H9 (cell line): ENCODE measurements around the gene DNAJB4. TPM values are rescaled to one million over a fixed set of nuclear protein-coding genes. Genes with fewer than 3 reads are reported as not detected.

Source experiments
- DNase-seq: peaks from one replicate; pipeline ENCODE4 v3.0.0-alpha.2; 2017
- H2AFZ ChIP-seq: one replicate; pipeline ENCODE4 v1.6.1; 2013; ENCODE audit warnings: mild to moderate bottlenecking, low read length, control low read depth, moderate library complexity
- H2AK5ac ChIP-seq: 2 replicates; pipeline ENCODE4 v1.6.1; 2013; ENCODE audit warnings: low read length, control low read depth, mixed read lengths; ENCODE audit not compliant: insufficient read length
- H2BK120ac ChIP-seq: one replicate; pipeline ENCODE4 v1.6.1; 2013; ENCODE audit warnings: low read depth, mild to moderate bottlenecking, low read length, control low read depth, inconsistent platforms; ENCODE audit not compliant: poor library complexity, severe bottlenecking
- H2BK12ac ChIP-seq: 2 replicates; pipeline ENCODE4 v1.6.1; 2013; ENCODE audit warnings: low read length, control low read depth, mixed read lengths, low read depth; ENCODE audit not compliant: insufficient read length
- H2BK15ac ChIP-seq: 2 replicates; pipeline ENCODE4 v1.6.1; 2013; ENCODE audit warnings: low read depth, low read length, control low read depth
- H2BK20ac ChIP-seq: one replicate; pipeline ENCODE4 v1.6.1; 2013; ENCODE audit warnings: low read depth, mild to moderate bottlenecking, low read length, control low read depth, inconsistent platforms; ENCODE audit not compliant: poor library complexity, severe bottlenecking
- H2BK5ac ChIP-seq: 2 replicates; pipeline ENCODE4 v1.6.1; 2013; ENCODE audit warnings: low read length, control low read depth, mixed read lengths; ENCODE audit not compliant: insufficient read length
- H3K14ac ChIP-seq: 2 replicates; pipeline ENCODE4 v1.6.1; 2013; ENCODE audit warnings: low read length, control low read depth; ENCODE audit not compliant: insufficient read depth
- H3K18ac ChIP-seq: 2 replicates; pipeline ENCODE4 v1.6.1; 2013; ENCODE audit warnings: low read depth, mild to moderate bottlenecking, mixed read lengths, low read length, control low read depth; ENCODE audit not compliant: insufficient read length
- H3K23ac ChIP-seq: 2 replicates; pipeline ENCODE4 v1.6.1; 2013; ENCODE audit warnings: low read length, control low read depth, mixed read lengths, low read depth; ENCODE audit not compliant: insufficient read length
- H3K23me2 ChIP-seq: 2 replicates; pipeline ENCODE4 v1.6.1; 2013; ENCODE audit warnings: low read depth, mild to moderate bottlenecking, mixed read lengths, low read length, control low read depth; ENCODE audit not compliant: insufficient read length, poor library complexity, severe bottlenecking
- H3K27ac ChIP-seq: 2 replicates; pipeline ENCODE4 v1.5.1; 2013; ENCODE audit warnings: low read length, control low read depth, mixed read lengths, low read depth; ENCODE audit not compliant: insufficient read length
- H3K27me3 ChIP-seq: 2 replicates; pipeline ENCODE4 v1.6.1; 2013; ENCODE audit warnings: low read length, control low read depth, inconsistent platforms; ENCODE audit not compliant: insufficient read depth
- H3K4ac ChIP-seq: 2 replicates; pipeline ENCODE4 v1.6.1; 2013; ENCODE audit warnings: low read depth, mild to moderate bottlenecking, control low read depth, inconsistent platforms, low read length, moderate library complexity
- H3K4me1 ChIP-seq: 2 replicates; pipeline ENCODE4 v1.6.1; 2013; ENCODE audit warnings: low read length, control low read depth, inconsistent platforms; ENCODE audit not compliant: insufficient read depth
- H3K4me2 ChIP-seq: 2 replicates; pipeline ENCODE4 v1.6.1; 2013; ENCODE audit warnings: low read length, control low read depth, mixed read lengths; ENCODE audit not compliant: insufficient read length, insufficient read depth
- H3K56ac ChIP-seq: 2 replicates; pipeline ENCODE4 v1.6.1; 2013; ENCODE audit warnings: low read depth, mild to moderate bottlenecking, mixed read lengths, low read length, control low read depth; ENCODE audit not compliant: insufficient read length
- H3K79me1 ChIP-seq: 2 replicates; pipeline ENCODE4 v1.6.1; 2013; ENCODE audit warnings: low read depth, mild to moderate bottlenecking, moderate library complexity, low read length, control low read depth, inconsistent platforms; ENCODE audit not compliant: insufficient read depth, poor library complexity, severe bottlenecking
- H3K79me2 ChIP-seq: 2 replicates; pipeline ENCODE4 v1.6.1; 2013; ENCODE audit warnings: low read length, control low read depth, inconsistent platforms; ENCODE audit not compliant: insufficient read depth
- H3K9ac ChIP-seq: 2 replicates; pipeline ENCODE4 v1.6.1; 2013; ENCODE audit warnings: low read length, control low read depth, mixed read lengths; ENCODE audit not compliant: insufficient read length; ENCODE audit errors: extremely low read depth
- H3K9me3 ChIP-seq: one replicate; pipeline ENCODE4 v1.6.1; 2013; ENCODE audit warnings: low read depth, low read length, inconsistent platforms; ENCODE audit not compliant: control insufficient read depth
- H3T11ph ChIP-seq: one replicate; pipeline ENCODE4 v1.6.1; 2013; ENCODE audit warnings: mild to moderate bottlenecking, low read length, control low read depth, inconsistent platforms
- H4K20me1 ChIP-seq: one replicate; pipeline ENCODE4 v1.6.1; 2013; ENCODE audit not compliant: control insufficient read depth, insufficient read length, insufficient read depth
- H4K5ac ChIP-seq: 2 replicates; pipeline ENCODE4 v1.6.1; 2013; ENCODE audit warnings: low read depth, mild to moderate bottlenecking, mixed read lengths, low read length, control low read depth; ENCODE audit not compliant: insufficient read length
- H4K8ac ChIP-seq: replicated peaks from 2 replicates; pipeline ENCODE4 v1.6.1; 2013; ENCODE audit warnings: low read length, control low read depth, mixed read lengths, low read depth; ENCODE audit not compliant: insufficient read length
- H4K91ac ChIP-seq: 2 replicates; pipeline ENCODE4 v1.6.1; 2013; ENCODE audit warnings: low read depth, mild to moderate bottlenecking, moderate library complexity, mixed read lengths, low read length, control low read depth; ENCODE audit not compliant: insufficient read length
- H3K27ac Mint-ChIP-seq, 3 experiments: 2 replicates in 2 of 3; 3 replicates in 1 of 3; pipeline ENCODE4 v1.8.0; 2020 to 2021; ENCODE audit warnings: mixed read lengths in 3 of 3, mild to moderate bottlenecking in 1 of 3, moderate library complexity in 1 of 3
- H3K27me3 Mint-ChIP-seq: 2 replicates; pipeline ENCODE4 v1.8.0; 2021; ENCODE audit warnings: low read depth, mild to moderate bottlenecking, moderate library complexity, mixed read lengths
- H3K36me3 Mint-ChIP-seq, 3 experiments: 2 replicates in 2 of 3; 3 replicates in 1 of 3; pipeline ENCODE4 v1.8.0; 2020 to 2021; ENCODE audit warnings: low read depth in 3 of 3, mixed read lengths in 3 of 3; ENCODE audit not compliant: insufficient read depth in 1 of 3
- H3K4me1 Mint-ChIP-seq, 2 experiments: 2 replicates each; pipeline ENCODE4 v1.8.0; 2020; ENCODE audit warnings: mixed read lengths in 2 of 2
- H3K4me3 Mint-ChIP-seq, 2 experiments: 2 replicates in 1 of 2; 3 replicates in 1 of 2; pipeline ENCODE4 v1.8.0; 2020 to 2021; ENCODE audit warnings: mild to moderate bottlenecking in 2 of 2, mixed read lengths in 2 of 2, moderate library complexity in 1 of 2
- H3K9me3 Mint-ChIP-seq, 2 experiments: 2 replicates in 1 of 2; 3 replicates in 1 of 2; pipeline ENCODE4 v1.8.0; 2020; ENCODE audit warnings: mild to moderate bottlenecking in 2 of 2, mixed read lengths in 2 of 2, moderate library complexity in 1 of 2
- WGBS: extraction: QIAGEN DNeasy Blood & Tissue Kit; methylation state at CpG from one replicate; pipeline ENCODE4 v1.1.7; 2013; ENCODE audit warnings: missing lambda C conversion rate, low lambda C conversion rate, mixed read lengths; ENCODE audit not compliant: insufficient read length; ENCODE audit errors: extremely low coverage; 5-methylcytosine and 5-hydroxymethylcytosine counted together
- total RNA-seq: library from RNA; stranded (reverse); gene quantifications from 2 replicates; pipeline ENCODE4 v1.2.1, GENCODE V29; 2021
- TF ChIP-seq, protein P1 (sequence below): fragments of 200-600 bp; sonication (generic); conservative IDR thresholded peaks from 3 replicates; pipeline ENCODE4 v1.8.0; 2021; ENCODE audit warnings: antibody characterized with exemption, mild to moderate bottlenecking

Gene DNAJB4
- total RNA-seq, 1 experiment from 2014 or later = 8.1 TPM

DNA sequence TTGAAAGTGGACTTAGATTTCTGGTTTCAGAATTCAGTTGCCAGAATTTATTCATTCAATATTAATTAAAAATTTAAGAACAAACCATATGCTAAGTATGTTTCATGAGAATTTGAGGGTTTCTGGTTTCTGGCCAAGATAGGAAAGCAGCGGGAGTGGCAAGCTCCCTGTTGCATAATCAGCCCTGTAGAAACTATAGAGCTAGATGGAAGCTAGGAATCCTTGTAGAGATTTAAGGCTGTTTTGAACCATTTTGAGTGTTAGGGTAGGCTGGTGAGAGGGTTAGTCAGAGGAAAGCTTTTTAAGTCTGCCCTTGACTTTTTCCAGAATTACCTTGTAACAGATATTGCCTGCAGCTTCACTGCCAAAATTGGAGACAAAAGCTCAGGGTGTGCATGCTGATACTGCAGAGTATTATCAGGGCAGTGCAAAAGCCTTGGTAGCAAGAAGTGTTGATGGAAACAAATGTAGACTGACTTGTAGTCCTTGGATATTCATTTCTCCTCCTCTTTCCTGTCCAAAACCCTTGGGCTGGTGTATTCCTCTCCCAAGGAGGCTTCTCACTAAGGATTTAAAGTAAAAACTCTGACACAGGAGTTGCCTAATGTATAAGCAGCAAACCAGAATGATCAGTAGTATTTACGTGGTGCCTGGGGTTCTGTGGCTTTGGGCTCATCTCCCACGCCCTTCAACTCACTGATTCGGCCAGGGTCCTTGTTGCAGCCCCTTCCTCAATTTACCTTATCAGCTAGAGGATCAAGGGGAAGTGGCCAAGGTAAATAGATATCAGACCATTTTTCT is 28.5 kb downstream of the DNAJB4 start:
- no peaks in the 10 kb centered on the region for H3K36me3 Mint-ChIP-seq

More for the DNA sequence above, 28.5 kb downstream of the DNAJB4 start:
- Histone ChIP-seq H3K56ac (no peak overlapping the region), H3K14ac (no peak overlapping the region), H2AFZ (no peak overlapping the region), H4K91ac (no peak overlapping the region), H2BK15ac (no peak overlapping the region), H4K5ac (no peak overlapping the region), H4K20me1 (no peaks in the 10 kb centered on the region), H3K27me3 (no peaks in the 10 kb centered on the region), H3K18ac (no peak overlapping the region), H2BK120ac (no peak overlapping the region), H3K4ac (no peak overlapping the region), H3K23me2 (no peaks in the 10 kb centered on the region), H3K27ac (no peak overlapping the region), H3K4me2 (no peak overlapping the region), H2BK12ac (no peak overlapping the region), H4K8ac (no peak overlapping the region), H3K9ac (no peak overlapping the region), H2BK20ac (no peak overlapping the region), H2AK5ac (no peak overlapping the region), H3K23ac (no peak overlapping the region), H3K9me3 (no peaks in the 10 kb centered on the region), H2BK5ac (no peak overlapping the region), H3K4me1 (no peaks in the 10 kb centered on the region), H3T11ph (no peak overlapping the region), H3K79me2 (no peaks in the 10 kb centered on the region), H3K79me1 (no peaks in the 10 kb centered on the region)
- Mint-ChIP-seq H3K27ac (no peak overlapping the region), H3K27me3 (no peaks in the 10 kb centered on the region), H3K9me3 (no peaks in the 10 kb centered on the region), H3K4me3 (no peak overlapping the region), H3K4me1 (no peaks in the 10 kb centered on the region)
- no CpG with 5 or more reads among the region's 4 CpGs for whole genome bisulfite sequencing
- DNase-seq = no peak
- TF ChIP-seq, protein P1, sequence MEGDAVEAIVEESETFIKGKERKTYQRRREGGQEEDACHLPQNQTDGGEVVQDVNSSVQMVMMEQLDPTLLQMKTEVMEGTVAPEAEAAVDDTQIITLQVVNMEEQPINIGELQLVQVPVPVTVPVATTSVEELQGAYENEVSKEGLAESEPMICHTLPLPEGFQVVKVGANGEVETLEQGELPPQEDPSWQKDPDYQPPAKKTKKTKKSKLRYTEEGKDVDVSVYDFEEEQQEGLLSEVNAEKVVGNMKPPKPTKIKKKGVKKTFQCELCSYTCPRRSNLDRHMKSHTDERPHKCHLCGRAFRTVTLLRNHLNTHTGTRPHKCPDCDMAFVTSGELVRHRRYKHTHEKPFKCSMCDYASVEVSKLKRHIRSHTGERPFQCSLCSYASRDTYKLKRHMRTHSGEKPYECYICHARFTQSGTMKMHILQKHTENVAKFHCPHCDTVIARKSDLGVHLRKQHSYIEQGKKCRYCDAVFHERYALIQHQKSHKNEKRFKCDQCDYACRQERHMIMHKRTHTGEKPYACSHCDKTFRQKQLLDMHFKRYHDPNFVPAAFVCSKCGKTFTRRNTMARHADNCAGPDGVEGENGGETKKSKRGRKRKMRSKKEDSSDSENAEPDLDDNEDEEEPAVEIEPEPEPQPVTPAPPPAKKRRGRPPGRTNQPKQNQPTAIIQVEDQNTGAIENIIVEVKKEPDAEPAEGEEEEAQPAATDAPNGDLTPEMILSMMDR = no peak
